SK-N-SH (cell line): Measurements from ENCODE around the gene BCL7C. TPM values are rescaled to one million over a fixed set of nuclear protein-coding genes. Genes with fewer than 3 reads are reported as not detected.

Experiments used
- CTCF ChIA-PET: fragments of 300-600, 350-600 bp; formaldehyde crosslinking; extraction: SDS; loops from one replicate; lab custom pipeline; 2021; lab: Yijun Ruan, JAX
- POLR2A ChIA-PET: fragments of 350-600 bp; sonication (Branson Sonifier 250); formaldehyde crosslinking; extraction: SDS; loops from one replicate; lab custom pipeline; 2020; ENCODE audit warnings: antibody characterized with exemption, inconsistent platforms; lab: Yijun Ruan, JAX
- DNase-seq: peaks from one replicate; pipeline ENCODE4 v3.0.0; 2012
- H2AFZ ChIP-seq: fragments of 200-600 bp; sonication (generic); 2 replicates; pipeline ENCODE4 v1.8.1; 2016; ENCODE audit warnings: antibody characterized with exemption, mild to moderate bottlenecking, low read depth
- H3F3A ChIP-seq: fragments of 200-600 bp; sonication (generic); replicated peaks from 2 replicates; pipeline ENCODE3; 2016; ENCODE audit warnings: antibody characterized with exemption, mild to moderate bottlenecking; ENCODE audit not compliant: insufficient read depth
- H3K27ac ChIP-seq, 2 experiments: fragments of 200-500 bp in 1 of 2; fragments of 200-600 bp in 1 of 2; sonication (Bioruptor generic) in 1 of 2; sonication (generic), shearing (Covaris generic) in 1 of 2; 2 replicates each; pipeline versions ENCODE4 v1.5.1 to v1.6.1; 2014 to 2016; ENCODE audit warnings: low read depth in 2 of 2, inconsistent platforms in 1 of 2, low read length in 1 of 2, mild to moderate bottlenecking in 1 of 2, mixed read lengths in 1 of 2
- H3K27me3 ChIP-seq: fragments of 200-600 bp; sonication (generic), shearing (Covaris generic); 2 replicates; pipeline ENCODE4 v1.6.1; 2016; ENCODE audit warnings: mixed run types; ENCODE audit not compliant: insufficient read depth
- H3K36me3 ChIP-seq, 2 experiments: fragments of 200-500 bp in 1 of 2; fragments of 200-600 bp in 1 of 2; sonication (Bioruptor generic) in 1 of 2; sonication (generic) in 1 of 2; replicated peaks in 1 of 2; 2 replicates each; pipeline versions ENCODE3 to v1.5.1; 2014 to 2016; ENCODE audit warnings: low read length in 1 of 2, mild to moderate bottlenecking in 1 of 2; ENCODE audit not compliant: insufficient read depth in 2 of 2, control insufficient read depth in 1 of 2
- H3K4me1 ChIP-seq, 2 experiments: fragments of 200-500 bp in 1 of 2; fragments of 200-600 bp in 1 of 2; sonication (Bioruptor generic) in 1 of 2; sonication (generic), shearing (Covaris generic) in 1 of 2; 2 replicates each; pipeline versions ENCODE4 v1.5.1 to v1.6.1; 2014 to 2016; ENCODE audit warnings: low read depth in 1 of 2, low read length in 1 of 2, mixed run types in 1 of 2; ENCODE audit not compliant: insufficient read depth in 2 of 2, control insufficient read depth in 1 of 2
- H3K4me2 ChIP-seq: fragments of 200-600 bp; sonication (generic), shearing (Covaris generic); 2 replicates; pipeline ENCODE4 v1.6.1; 2017; ENCODE audit warnings: mixed run types
- H3K4me3 ChIP-seq, 2 experiments: fragments of 200-500 bp in 1 of 2; fragments of 200-600 bp in 1 of 2; sonication (Bioruptor generic) in 1 of 2; sonication (generic), shearing (Covaris generic) in 1 of 2; 2 replicates each; pipeline versions ENCODE4 v1.5.1 to v1.8.1; 2014 to 2016; ENCODE audit warnings: low read depth in 2 of 2, inconsistent platforms in 1 of 2, low read length in 1 of 2, mild to moderate bottlenecking in 1 of 2, mixed read lengths in 1 of 2, moderate library complexity in 1 of 2
- H3K79me2 ChIP-seq: fragments of 200-600 bp; sonication (generic); 2 replicates; pipeline ENCODE4 v1.8.1; 2017; ENCODE audit warnings: mild to moderate bottlenecking; ENCODE audit not compliant: insufficient read depth
- H3K9ac ChIP-seq: fragments of 200-600 bp; sonication (generic); 2 replicates; pipeline ENCODE4 v1.6.1; 2017; ENCODE audit warnings: mixed run types
- H3K9me2 ChIP-seq: fragments of 200-600 bp; sonication (generic); 2 replicates; pipeline ENCODE4 v1.6.1; 2017; ENCODE audit warnings: mixed run types
- H3K9me3 ChIP-seq: fragments of 200-600 bp; sonication (generic); 2 replicates; pipeline ENCODE4 v1.6.1; 2017; ENCODE audit warnings: mixed run types, mild to moderate bottlenecking, moderate library complexity
- H4K20me1 ChIP-seq: fragments of 200-600 bp; sonication (generic); 2 replicates; pipeline ENCODE4 v1.6.1; 2017; ENCODE audit warnings: mild to moderate bottlenecking, mixed run types; ENCODE audit not compliant: insufficient read depth
- CHD2 ChIP-seq: fragments of 150-350 bp; IDR thresholded peaks from 2 replicates; pipeline ENCODE4 v1.6.1; 2018; ENCODE audit warnings: low read length; ENCODE audit not compliant: partially characterized antibody
- CTCF ChIP-seq: fragments of 200-600 bp; sonication (generic); IDR thresholded peaks from 2 replicates; pipeline ENCODE4 v1.6.1; 2017; ENCODE audit warnings: antibody characterized with exemption, mild to moderate bottlenecking, moderate library complexity
- EZH2phosphoT487 ChIP-seq: fragments of 200-600 bp; sonication (generic); IDR thresholded peaks from 2 replicates; pipeline ENCODE4 v1.6.1; 2017; ENCODE audit warnings: low read depth, mixed run types, mild to moderate bottlenecking, antibody characterized with exemption, moderate library complexity, borderline replicate concordance
- FOSL2 ChIP-seq: IDR thresholded peaks from 2 replicates; pipeline ENCODE4 v1.4.0; 2012; ENCODE audit warnings: low read depth, mild to moderate bottlenecking, moderate library complexity, borderline replicate concordance
- FOXM1 ChIP-seq: IDR thresholded peaks from 2 replicates; pipeline ENCODE4 v1.4.0; 2012; ENCODE audit warnings: low read depth, mild to moderate bottlenecking
- GABPA ChIP-seq: IDR thresholded peaks from 2 replicates; pipeline ENCODE4 v1.4.0; 2012; ENCODE audit warnings: low read depth, mild to moderate bottlenecking
- JUND ChIP-seq: IDR thresholded peaks from 2 replicates; pipeline ENCODE4 v1.4.0; 2012
- MEF2A ChIP-seq: IDR thresholded peaks from 2 replicates; pipeline ENCODE4 v1.4.0; 2012; ENCODE audit warnings: low read depth, borderline replicate concordance
- MXI1 ChIP-seq: IDR thresholded peaks from 2 replicates; pipeline ENCODE4 v1.6.1; 2012; ENCODE audit warnings: mild to moderate bottlenecking, low read depth, low read length, improper control_type of control experiment
- NRF1 ChIP-seq: IDR thresholded peaks from 2 replicates; pipeline ENCODE4 v1.6.1; 2012; ENCODE audit warnings: low read depth, mild to moderate bottlenecking, low read length
- PBX3 ChIP-seq: IDR thresholded peaks from 2 replicates; pipeline ENCODE4; 2012
- RCOR1 ChIP-seq: fragments of 150-350 bp; IDR thresholded peaks from 2 replicates; pipeline ENCODE4 v1.6.1; 2017; ENCODE audit warnings: antibody characterized with exemption, low read length
- SIN3A ChIP-seq: IDR thresholded peaks from 2 replicates; pipeline ENCODE4 v1.6.1; 2012; ENCODE audit warnings: low read depth, mild to moderate bottlenecking, low read length, moderate library complexity, borderline replicate concordance
- TAF1 ChIP-seq: IDR thresholded peaks from 2 replicates; pipeline ENCODE4 v1.6.1; 2012; ENCODE audit warnings: low read depth, mild to moderate bottlenecking, low read length, moderate library complexity, borderline replicate concordance
- TCF12 ChIP-seq: IDR thresholded peaks from 2 replicates; pipeline ENCODE4 v1.4.0; 2012
- TEAD4 ChIP-seq: IDR thresholded peaks from 2 replicates; pipeline ENCODE4 v1.4.0; 2012; ENCODE audit warnings: mild to moderate bottlenecking, borderline replicate concordance; ENCODE audit not compliant: insufficient read depth
- YY1 ChIP-seq: IDR thresholded peaks from 2 replicates; pipeline ENCODE4 v1.4.0; 2012; ENCODE audit warnings: low read depth, mild to moderate bottlenecking
- WGBS: methylation state at CpG from one replicate; pipeline ENCODE4 v1.1.6; 2017; ENCODE audit warnings: low lambda C conversion rate; 5-methylcytosine and 5-hydroxymethylcytosine counted together
- polyA plus RNA-seq, 3 experiments: library from polyadenylated mRNA; depleted of rRNA; stranded (reverse); fragments of >200 nt; gene quantifications; 2 replicates each; pipeline ENCODE4 v1.2.3, GENCODE V29; 2012
- TF ChIP-seq, protein P1 (sequence below): IDR thresholded peaks from 2 replicates; pipeline ENCODE4 v1.4.0; 2012; ENCODE audit warnings: low read depth, borderline replicate concordance
- TF ChIP-seq, protein P2 (sequence below): fragments of 150-350 bp; IDR thresholded peaks from 2 replicates; pipeline ENCODE4 v1.6.1; 2016; ENCODE audit warnings: mild to moderate bottlenecking, low read depth, low read length
- TF ChIP-seq, protein P3 (sequence below): IDR thresholded peaks from 2 replicates; pipeline ENCODE4 v1.6.1; 2012; ENCODE audit warnings: mild to moderate bottlenecking, low read depth, low read length, moderate library complexity
- TF ChIP-seq, protein P4 (sequence below): fragments of 150-350 bp; IDR thresholded peaks from 2 replicates; pipeline ENCODE4 v1.6.1; 2017; ENCODE audit warnings: antibody characterized with exemption, low read length, low read depth, borderline replicate concordance

BCL7C gene
- polyA plus RNA-seq, 1 of the 3 experiments (the other 2 are of a cell fraction) = 56.3 TPM

- ChIA-PET POLR2A (no interaction called here), CTCF (no interaction called here)
Observed at GRCh38 chr16:30840611-30841010, 53.3 kb downstream of the BCL7C start.

DNA sequence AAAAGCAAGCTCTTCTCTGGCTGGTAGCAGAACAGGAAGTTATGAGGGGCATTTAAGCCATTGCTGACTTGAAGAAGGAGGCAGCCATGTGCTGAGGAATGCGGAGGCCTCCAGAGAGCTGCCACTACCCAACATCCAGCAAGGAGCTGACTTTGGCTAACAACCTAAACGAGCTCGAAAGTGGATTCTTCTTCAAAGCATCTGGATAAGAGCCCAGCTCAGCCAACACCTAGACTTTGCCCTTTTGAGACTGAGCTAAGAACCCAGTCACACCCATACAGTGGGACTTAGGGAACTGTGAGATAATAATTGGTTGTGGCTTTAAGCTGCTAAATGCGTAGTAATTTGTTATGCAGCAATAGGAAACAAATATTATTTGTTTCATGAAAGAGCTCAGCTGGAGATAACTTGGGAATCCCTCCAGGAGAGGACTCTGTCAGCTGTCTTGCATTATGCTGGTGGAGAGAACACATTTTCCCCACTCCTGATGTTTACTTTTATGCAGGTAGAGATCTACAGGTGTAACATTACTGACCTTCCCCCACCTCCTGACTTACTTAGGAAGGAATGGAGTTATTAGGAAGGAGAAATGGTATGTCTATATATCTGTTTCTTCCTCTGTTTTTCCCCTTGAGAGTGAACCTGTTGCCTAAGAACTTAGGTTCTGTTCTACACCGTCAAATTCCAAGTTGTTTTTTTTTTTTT, 54.2 kb downstream of the BCL7C start:
- ChIA-PET POLR2A (interaction anchor here (0.5 kb wide), 1 partner anchor 37 kb away, joined by 3 read pairs; no protein-coding TSS in a partner anchor), CTCF (interaction anchor here (0.9 to 1.0 kb wide), 4 partner anchors 9 to 102 kb away, joined by 3 to 4 read pairs (median 3); no protein-coding TSS in a partner anchor)
- no peak for DNase-seq
- TF ChIP-seq CTCF (no peak), FOSL2 (no peak), MEF2A (no peak), PBX3 (no peak)
- TF ChIP-seq, protein P1, sequence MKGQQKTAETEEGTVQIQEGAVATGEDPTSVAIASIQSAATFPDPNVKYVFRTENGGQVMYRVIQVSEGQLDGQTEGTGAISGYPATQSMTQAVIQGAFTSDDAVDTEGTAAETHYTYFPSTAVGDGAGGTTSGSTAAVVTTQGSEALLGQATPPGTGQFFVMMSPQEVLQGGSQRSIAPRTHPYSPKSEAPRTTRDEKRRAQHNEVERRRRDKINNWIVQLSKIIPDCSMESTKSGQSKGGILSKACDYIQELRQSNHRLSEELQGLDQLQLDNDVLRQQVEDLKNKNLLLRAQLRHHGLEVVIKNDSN = no peak
- TF ChIP-seq, protein P2, sequence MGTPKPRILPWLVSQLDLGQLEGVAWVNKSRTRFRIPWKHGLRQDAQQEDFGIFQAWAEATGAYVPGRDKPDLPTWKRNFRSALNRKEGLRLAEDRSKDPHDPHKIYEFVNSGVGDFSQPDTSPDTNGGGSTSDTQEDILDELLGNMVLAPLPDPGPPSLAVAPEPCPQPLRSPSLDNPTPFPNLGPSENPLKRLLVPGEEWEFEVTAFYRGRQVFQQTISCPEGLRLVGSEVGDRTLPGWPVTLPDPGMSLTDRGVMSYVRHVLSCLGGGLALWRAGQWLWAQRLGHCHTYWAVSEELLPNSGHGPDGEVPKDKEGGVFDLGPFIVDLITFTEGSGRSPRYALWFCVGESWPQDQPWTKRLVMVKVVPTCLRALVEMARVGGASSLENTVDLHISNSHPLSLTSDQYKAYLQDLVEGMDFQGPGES = no peak
- TF ChIP-seq, protein P3, sequence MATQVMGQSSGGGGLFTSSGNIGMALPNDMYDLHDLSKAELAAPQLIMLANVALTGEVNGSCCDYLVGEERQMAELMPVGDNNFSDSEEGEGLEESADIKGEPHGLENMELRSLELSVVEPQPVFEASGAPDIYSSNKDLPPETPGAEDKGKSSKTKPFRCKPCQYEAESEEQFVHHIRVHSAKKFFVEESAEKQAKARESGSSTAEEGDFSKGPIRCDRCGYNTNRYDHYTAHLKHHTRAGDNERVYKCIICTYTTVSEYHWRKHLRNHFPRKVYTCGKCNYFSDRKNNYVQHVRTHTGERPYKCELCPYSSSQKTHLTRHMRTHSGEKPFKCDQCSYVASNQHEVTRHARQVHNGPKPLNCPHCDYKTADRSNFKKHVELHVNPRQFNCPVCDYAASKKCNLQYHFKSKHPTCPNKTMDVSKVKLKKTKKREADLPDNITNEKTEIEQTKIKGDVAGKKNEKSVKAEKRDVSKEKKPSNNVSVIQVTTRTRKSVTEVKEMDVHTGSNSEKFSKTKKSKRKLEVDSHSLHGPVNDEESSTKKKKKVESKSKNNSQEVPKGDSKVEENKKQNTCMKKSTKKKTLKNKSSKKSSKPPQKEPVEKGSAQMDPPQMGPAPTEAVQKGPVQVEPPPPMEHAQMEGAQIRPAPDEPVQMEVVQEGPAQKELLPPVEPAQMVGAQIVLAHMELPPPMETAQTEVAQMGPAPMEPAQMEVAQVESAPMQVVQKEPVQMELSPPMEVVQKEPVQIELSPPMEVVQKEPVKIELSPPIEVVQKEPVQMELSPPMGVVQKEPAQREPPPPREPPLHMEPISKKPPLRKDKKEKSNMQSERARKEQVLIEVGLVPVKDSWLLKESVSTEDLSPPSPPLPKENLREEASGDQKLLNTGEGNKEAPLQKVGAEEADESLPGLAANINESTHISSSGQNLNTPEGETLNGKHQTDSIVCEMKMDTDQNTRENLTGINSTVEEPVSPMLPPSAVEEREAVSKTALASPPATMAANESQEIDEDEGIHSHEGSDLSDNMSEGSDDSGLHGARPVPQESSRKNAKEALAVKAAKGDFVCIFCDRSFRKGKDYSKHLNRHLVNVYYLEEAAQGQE = no peak

More at GRCh38 chr16:30840611-30841010, 53.3 kb downstream of the BCL7C start:
- Histone ChIP-seq H3K4me1 (no peaks in the 10 kb centered on the region; a peak in 1 of 4 replicates), H3K9ac (no peak overlapping the region), H3K4me3 (no peak overlapping the region), H3K9me3 (no peaks in the 10 kb centered on the region), H4K20me1 (no peaks in the 10 kb centered on the region), H3K27ac (no peak overlapping the region), H3K36me3 (no peaks in the 10 kb centered on the region), H3F3A (peaks cover 6% of the 10 kb centered on the region), H3K9me2 (no peaks in the 10 kb centered on the region), H3K4me2 (no peak overlapping the region), H2AFZ (no peak overlapping the region), H3K27me3 (no peaks in the 10 kb centered on the region), H3K79me2 (no peaks in the 10 kb centered on the region)
- TF ChIP-seq, protein P4, sequence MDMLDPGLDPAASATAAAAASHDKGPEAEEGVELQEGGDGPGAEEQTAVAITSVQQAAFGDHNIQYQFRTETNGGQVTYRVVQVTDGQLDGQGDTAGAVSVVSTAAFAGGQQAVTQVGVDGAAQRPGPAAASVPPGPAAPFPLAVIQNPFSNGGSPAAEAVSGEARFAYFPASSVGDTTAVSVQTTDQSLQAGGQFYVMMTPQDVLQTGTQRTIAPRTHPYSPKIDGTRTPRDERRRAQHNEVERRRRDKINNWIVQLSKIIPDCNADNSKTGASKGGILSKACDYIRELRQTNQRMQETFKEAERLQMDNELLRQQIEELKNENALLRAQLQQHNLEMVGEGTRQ = no peak
- no peak for TF ChIP-seq CHD2
- TF ChIP-seq MXI1 = no peak
- no peak for TF ChIP-seq YY1
- TF ChIP-seq FOXM1 = no peak
- no peak for TF ChIP-seq SIN3A
- TF ChIP-seq NRF1 = no peak
- TF ChIP-seq EZH2phosphoT487 = no peak
- TF ChIP-seq GABPA = no peak
- TF ChIP-seq TEAD4 = no peak
- TF ChIP-seq JUND = no peak
- no peak for TF ChIP-seq TCF12
- TF ChIP-seq, protein P1 = no peak
- TF ChIP-seq RCOR1 = no peak
- no peak for TF ChIP-seq TAF1
- no peak for DNase-seq
- WGBS = 83% methylated on average over 5 of the region's 5 CpGs

More for the DNA sequence above, 54.2 kb downstream of the BCL7C start:
- Histone ChIP-seq H3K4me2 (no peak overlapping the region), H3K36me3 (no peaks in the 10 kb centered on the region), H3F3A (peaks cover 4% of the 10 kb centered on the region), H4K20me1 (no peaks in the 10 kb centered on the region), H3K27ac (no peak overlapping the region), H2AFZ (no peak overlapping the region), H3K4me3 (no peak overlapping the region), H3K79me2 (no peaks in the 10 kb centered on the region), H3K4me1 (no peaks in the 10 kb centered on the region), H3K9ac (no peak overlapping the region), H3K9me2 (no peaks in the 10 kb centered on the region), H3K27me3 (no peaks in the 10 kb centered on the region), H3K9me3 (no peaks in the 10 kb centered on the region)
- WGBS = 74% methylated on average over 4 of the region's 5 CpGs
